Endodermal cell (in vitro differentiated cells): ENCODE data around the gene ABR. TPM values are rescaled to one million over a fixed set of nuclear protein-coding genes. Genes with fewer than 3 reads are reported as not detected.

Source experiments
- DNase-seq: peaks from one replicate; pipeline ENCODE4 v3.0.0-alpha.2; 2017
- H3K27ac ChIP-seq: 2 replicates; pipeline ENCODE4 v1.5.1; 2013; ENCODE audit warnings: mild to moderate bottlenecking, low read depth, low read length, moderate library complexity
- H3K27me3 ChIP-seq: 2 replicates; pipeline ENCODE4 v1.6.1; 2013; ENCODE audit warnings: mild to moderate bottlenecking, low read length, moderate library complexity; ENCODE audit not compliant: insufficient read depth, control insufficient read depth, poor library complexity, severe bottlenecking
- H3K36me3 ChIP-seq: 2 replicates; pipeline ENCODE4 v1.7.0; 2013; ENCODE audit warnings: mild to moderate bottlenecking, low read length, moderate library complexity; ENCODE audit not compliant: control insufficient read depth, insufficient read depth
- H3K4me1 ChIP-seq: one replicate; pipeline ENCODE4 v1.7.0; 2013; ENCODE audit warnings: low read length; ENCODE audit not compliant: control insufficient read depth, insufficient read depth
- H3K4me3 ChIP-seq: 2 replicates; pipeline ENCODE4 v1.5.1; 2013; ENCODE audit warnings: mild to moderate bottlenecking, low read length, moderate library complexity
- H3K9ac ChIP-seq: 2 replicates; pipeline ENCODE4 v1.6.1; 2013; ENCODE audit warnings: mild to moderate bottlenecking, low read length, moderate library complexity; ENCODE audit not compliant: poor library complexity, severe bottlenecking; ENCODE audit errors: extremely low read depth
- H3K9me3 ChIP-seq: 2 replicates; pipeline ENCODE4 v1.6.1; 2013; ENCODE audit warnings: mild to moderate bottlenecking, low read length, moderate library complexity; ENCODE audit not compliant: control insufficient read depth
- H3K27ac Mint-ChIP-seq: 2 replicates; pipeline ENCODE4 v1.8.0; 2020; ENCODE audit warnings: mixed read lengths
- H3K27me3 Mint-ChIP-seq: 2 replicates; pipeline ENCODE4 v1.8.0; 2021; ENCODE audit warnings: mild to moderate bottlenecking, mixed read lengths; ENCODE audit not compliant: insufficient read depth
- H3K36me3 Mint-ChIP-seq: 2 replicates; pipeline ENCODE4 v1.8.0; 2020; ENCODE audit warnings: low read depth, mixed read lengths
- H3K4me1 Mint-ChIP-seq: 2 replicates; pipeline ENCODE4 v1.8.0; 2020; ENCODE audit warnings: mixed read lengths
- H3K4me3 Mint-ChIP-seq: 2 replicates; pipeline ENCODE4 v1.8.0; 2020; ENCODE audit warnings: mild to moderate bottlenecking, moderate library complexity, mixed read lengths
- H3K9me3 Mint-ChIP-seq: 2 replicates; pipeline ENCODE4 v1.8.0; 2020; ENCODE audit warnings: mild to moderate bottlenecking, mixed read lengths
- CTCF ChIP-seq: fragments of 200-600 bp; sonication (generic); conservative IDR thresholded peaks from 2 replicates; pipeline ENCODE4 v1.5.0; 2021; ENCODE audit warnings: antibody characterized with exemption, mild to moderate bottlenecking
- WGBS, 2 experiments: methylation state at CpG; one replicate each; pipeline versions ENCODE4 v1.1.5 to v1.1.7; 2013; ENCODE audit warnings: missing lambda C conversion rate in 2 of 2, mixed read lengths in 1 of 2; ENCODE audit not compliant: insufficient coverage in 1 of 2, insufficient read length in 1 of 2; 5-methylcytosine and 5-hydroxymethylcytosine counted together
- total RNA-seq, 2 donors: library from RNA; stranded (reverse); fragmentation: NEBNext Ultra II Directional in 1 of 2; extraction: Animal tissue kit (Norgen Biotek cat#: 25700) in 1 of 2; gene quantifications; 2 replicates in 1 of 2; 3 replicates in 1 of 2; pipeline ENCODE4 v1.2.1, GENCODE V29; 2021

The ABR gene
- total RNA-seq, 2 donors from 2014 or later = 51.1 to 58.7 TPM

- Histone ChIP-seq H3K4me1 (peaks cover 6% of the 10 kb centered on the region), H3K27me3 (no peaks in the 10 kb centered on the region), H3K9ac (no peak overlapping the region), H3K4me3 (no peak overlapping the region), H3K36me3 (no peaks in the 10 kb centered on the region), H3K27ac (peak overlapping the region; percentile 41), H3K9me3 (no peaks in the 10 kb centered on the region)
- peaks cover under 1% of the 10 kb centered on the region for H3K27me3 Mint-ChIP-seq
- H3K4me3 Mint-ChIP-seq = no peak overlapping the region
- H3K36me3 Mint-ChIP-seq = peaks cover under 1% of the 10 kb centered on the region
- DNase-seq = no peak
- H3K9me3 Mint-ChIP-seq = no peaks in the 10 kb centered on the region
- TF ChIP-seq CTCF = no peak
- H3K27ac Mint-ChIP-seq = peak overlapping the region; percentile 72
- peaks cover 15% of the 10 kb centered on the region for H3K4me1 Mint-ChIP-seq
- 94 to 95% methylated on average over 5 to 14 of the region's 14 CpGs for WGBS, 2 experiments
Measured at GRCh38 chr17:1142561-1142971, 37.2 kb downstream of the ABR start.

- no peak overlapping the region for H3K9ac ChIP-seq
- H3K4me3 ChIP-seq = no peak overlapping the region
- Mint-ChIP-seq H3K36me3 (no peaks in the 10 kb centered on the region), H3K27me3 (no peaks in the 10 kb centered on the region), H3K27ac (no peak overlapping the region), H3K4me3 (no peak overlapping the region), H3K9me3 (no peaks in the 10 kb centered on the region), H3K4me1 (peaks cover 2% of the 10 kb centered on the region)
- H3K27ac ChIP-seq = no peak overlapping the region
- no peaks in the 10 kb centered on the region for H3K36me3 ChIP-seq
- 94 to 96% methylated on average over 15 to 18 of the region's 18 CpGs for WGBS, 2 experiments
- H3K9me3 ChIP-seq = no peaks in the 10 kb centered on the region
- no peaks in the 10 kb centered on the region for H3K27me3 ChIP-seq
- no peaks in the 10 kb centered on the region for H3K4me1 ChIP-seq
- peak; percentile 76 for DNase-seq
- no peak for TF ChIP-seq CTCF
Measured at GRCh38 chr17:1137465-1137894, 42.3 kb downstream of the ABR start.

GRCh38 chr17:1136748-1137147 is 43.0 kb downstream of the ABR start:
- Histone ChIP-seq H3K9ac (no peak overlapping the region), H3K27ac (no peak overlapping the region), H3K4me1 (no peaks in the 10 kb centered on the region), H3K27me3 (no peaks in the 10 kb centered on the region), H3K4me3 (no peak overlapping the region), H3K36me3 (no peaks in the 10 kb centered on the region), H3K9me3 (no peaks in the 10 kb centered on the region)
- no peak for DNase-seq
- Mint-ChIP-seq H3K36me3 (no peaks in the 10 kb centered on the region), H3K4me3 (no peak overlapping the region), H3K4me1 (peaks cover 2% of the 10 kb centered on the region), H3K27ac (no peak overlapping the region), H3K27me3 (no peaks in the 10 kb centered on the region), H3K9me3 (peaks cover 3% of the 10 kb centered on the region)
- TF ChIP-seq CTCF = no peak
- WGBS, 2 experiments = 94 to 96% methylated on average over 6 of the region's 6 CpGs
